HAP-1 (cell line): ENCODE data around the gene KDM3B.
"Not testable (repeated sequence)": the region's sequence is repeated elsewhere in the genome, so short reads cannot be mapped to it uniquely, and the experiment has no call there.

Experiments
- DNase-seq, 2 experiments: peaks; one replicate each; pipeline ENCODE4 v3.0.0-alpha.2; 2016 to 2020; ENCODE audit warnings: low spot score in 2 of 2
- H3K27me3 ChIP-seq: fragments of 250-450 bp; sonication (Bioruptor Pico); 2 replicates; pipeline ENCODE4 v1.5.1; 2020; ENCODE audit warnings: low read depth, mild to moderate bottlenecking, moderate library complexity
- H3K36me3 ChIP-seq: fragments of 250-450 bp; sonication (Bioruptor Pico); replicated peaks from 2 replicates; pipeline ENCODE4 v1.5.1; 2020; ENCODE audit warnings: mild to moderate bottlenecking
- H3K4me1 ChIP-seq: fragments of 250-450 bp; sonication (Bioruptor Pico); 2 replicates; pipeline ENCODE4 v1.5.1; 2020; ENCODE audit warnings: mild to moderate bottlenecking
- H3K4me3 ChIP-seq: fragments of 250-450 bp; sonication (Bioruptor Pico); 2 replicates; pipeline ENCODE4 v1.5.1; 2020; ENCODE audit warnings: mild to moderate bottlenecking, moderate library complexity
- H3K9me3 ChIP-seq: fragments of 250-450 bp; sonication (Bioruptor Pico); 2 replicates; pipeline ENCODE4 v1.5.1; 2020; ENCODE audit warnings: mild to moderate bottlenecking, moderate library complexity
- in situ Hi-C: fragments of 300-500 bp; cut with MboI; formaldehyde crosslinking; loops from 3 replicates; pipeline ENCODE4 v1.14.3; 2020; ENCODE audit warnings: low sequenced_read_pairs, inconsistent platforms, mixed read lengths

Gene KDM3B

DNA sequence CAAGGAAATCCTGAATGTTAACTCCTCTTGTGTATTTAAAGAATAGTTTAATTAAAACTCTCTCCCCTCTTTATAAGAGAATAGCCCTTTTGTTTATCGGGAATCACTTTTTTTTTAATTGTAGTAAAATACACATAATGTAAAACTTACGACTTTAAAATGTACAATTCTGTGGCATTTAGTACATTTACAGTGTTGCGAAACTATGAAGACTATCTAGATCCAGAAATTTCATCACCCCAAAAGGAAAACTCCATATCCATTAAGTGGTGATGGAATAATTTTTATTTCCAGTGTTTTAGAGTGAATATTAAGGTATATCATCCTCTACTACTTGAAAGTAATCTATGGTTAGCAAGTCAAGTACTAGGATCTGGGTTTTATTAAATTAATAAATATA lies 36.8 kb downstream of the KDM3B start:
- DNase-seq, result no peak
- in situ Hi-C loops, result no loop called here
- H3K4me3 ChIP-seq, result no peak overlapping the region
- H3K9me3 ChIP-seq, result no peaks in the 10 kb centered on the region
- no peaks in the 10 kb centered on the region for H3K27me3 ChIP-seq
- peaks cover 52% of the 10 kb centered on the region for H3K36me3 ChIP-seq
- no peaks in the 10 kb centered on the region for H3K4me1 ChIP-seq

DNA sequence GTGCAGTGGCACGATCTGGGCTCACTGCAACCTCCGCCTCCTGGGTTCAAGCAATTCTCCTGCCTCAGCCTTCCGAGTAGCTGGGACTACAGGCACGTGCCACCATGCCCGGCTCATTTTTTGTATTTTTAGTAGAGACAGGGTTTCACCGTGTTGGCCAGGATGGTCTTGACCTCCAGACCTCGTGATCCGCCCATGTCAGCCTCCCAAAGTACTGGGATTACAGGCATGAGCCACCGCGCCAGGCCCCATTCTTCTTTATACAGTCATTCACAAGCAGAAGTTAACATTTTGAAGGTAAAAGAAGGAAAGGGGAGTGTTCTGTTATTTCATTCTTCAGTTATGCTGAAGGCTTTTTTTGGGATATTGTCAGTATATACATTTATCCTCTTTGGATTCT lies 37.4 kb downstream of the KDM3B start:
- H3K27me3 ChIP-seq, H3K4me1 ChIP-seq, in situ Hi-C loops, DNase-seq, H3K9me3 ChIP-seq, H3K4me3 ChIP-seq: not testable (repeated sequence)
- peaks cover 55% of the 10 kb centered on the region for H3K36me3 ChIP-seq

DNA sequence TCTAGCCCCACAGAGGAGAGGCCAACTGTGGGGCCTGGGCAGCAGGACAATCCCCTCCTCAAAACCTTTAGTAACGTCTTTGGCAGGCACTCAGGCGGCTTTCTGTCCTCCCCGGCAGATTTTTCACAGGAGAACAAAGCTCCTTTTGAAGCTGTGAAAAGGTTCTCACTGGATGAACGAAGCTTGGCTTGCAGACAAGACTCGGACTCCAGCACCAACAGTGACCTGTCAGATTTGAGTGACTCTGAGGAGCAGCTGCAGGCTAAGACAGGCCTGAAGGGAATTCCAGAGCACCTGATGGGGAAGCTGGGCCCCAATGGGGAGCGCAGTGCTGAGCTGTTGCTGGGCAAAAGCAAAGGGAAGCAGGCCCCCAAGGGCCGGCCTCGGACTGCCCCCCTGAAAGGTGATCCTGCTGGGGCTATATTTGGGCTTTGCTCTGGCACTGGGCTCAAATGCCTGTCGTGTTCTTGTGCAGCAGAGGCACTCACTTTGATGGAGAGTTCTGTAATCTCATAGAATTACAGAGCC lies 39.4 kb downstream of the KDM3B start:
- in situ Hi-C loops, result no loop called here
- H3K36me3 ChIP-seq, result peaks cover 59% of the 10 kb centered on the region

DNA sequence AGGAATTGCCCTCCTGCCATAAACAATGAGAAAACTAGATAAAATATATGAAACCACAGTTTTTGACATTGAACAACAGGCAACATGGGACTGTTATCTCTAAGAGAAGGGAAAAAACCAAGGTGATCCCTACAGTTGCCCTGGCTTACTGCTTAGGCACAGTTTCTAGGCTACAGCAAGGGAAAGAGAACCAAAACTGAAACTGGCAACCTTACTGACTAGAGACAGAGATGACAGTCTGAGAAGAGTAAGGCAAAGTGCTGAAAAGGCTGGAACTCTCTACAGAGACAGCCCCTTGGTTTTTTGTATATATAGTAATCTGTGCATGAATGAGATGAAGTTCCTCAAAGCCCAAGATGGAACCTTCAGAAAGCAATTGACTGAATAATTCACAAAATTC lies 50.2 kb downstream of the KDM3B start:
- Histone ChIP-seq H3K4me1 (peaks cover 3% of the 10 kb centered on the region), H3K9me3 (no peaks in the 10 kb centered on the region; the same call in none of the 2 replicates), H3K36me3 (peaks cover 42% of the 10 kb centered on the region), H3K4me3 (no peak overlapping the region), H3K27me3 (no peaks in the 10 kb centered on the region)
- in situ Hi-C loops, result no loop called here
- no peak for DNase-seq

More for the DNA sequence above, 39.4 kb downstream of the KDM3B start:
- H3K9me3 ChIP-seq, result no peaks in the 10 kb centered on the region
- no peaks in the 10 kb centered on the region for H3K27me3 ChIP-seq
- no peaks in the 10 kb centered on the region for H3K4me1 ChIP-seq
- no peak overlapping the region for H3K4me3 ChIP-seq
- DNase-seq, result no peak

DNA sequence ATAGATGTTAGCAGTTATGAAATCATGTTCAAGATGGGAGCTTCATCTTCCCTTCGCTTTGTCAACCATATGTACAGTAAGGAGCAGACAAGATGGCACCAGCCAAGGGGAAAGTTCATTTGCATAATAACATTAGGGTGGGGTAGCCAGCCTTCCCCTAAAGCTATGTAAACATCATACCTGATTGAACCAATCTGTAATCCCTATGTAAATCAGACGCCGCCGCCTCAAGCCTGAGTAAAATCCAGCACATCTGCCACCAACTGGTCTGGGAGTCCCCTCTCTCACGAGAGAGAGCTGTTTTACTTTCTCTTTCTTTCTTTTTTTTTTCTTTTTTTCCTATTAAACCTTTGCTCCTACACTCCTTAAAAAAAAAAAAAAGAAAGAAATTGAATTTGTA lies 55.5 kb downstream of the KDM3B start:
- no peaks in the 10 kb centered on the region for H3K27me3 ChIP-seq
- peak; percentile 79 to 83 for DNase-seq
- H3K36me3 ChIP-seq, result peaks cover 22% of the 10 kb centered on the region
- peaks cover 3% of the 10 kb centered on the region for H3K9me3 ChIP-seq
- H3K4me1 ChIP-seq, result peaks cover 13% of the 10 kb centered on the region
- no peak overlapping the region for H3K4me3 ChIP-seq
- in situ Hi-C loops, result no loop called here

DNA sequence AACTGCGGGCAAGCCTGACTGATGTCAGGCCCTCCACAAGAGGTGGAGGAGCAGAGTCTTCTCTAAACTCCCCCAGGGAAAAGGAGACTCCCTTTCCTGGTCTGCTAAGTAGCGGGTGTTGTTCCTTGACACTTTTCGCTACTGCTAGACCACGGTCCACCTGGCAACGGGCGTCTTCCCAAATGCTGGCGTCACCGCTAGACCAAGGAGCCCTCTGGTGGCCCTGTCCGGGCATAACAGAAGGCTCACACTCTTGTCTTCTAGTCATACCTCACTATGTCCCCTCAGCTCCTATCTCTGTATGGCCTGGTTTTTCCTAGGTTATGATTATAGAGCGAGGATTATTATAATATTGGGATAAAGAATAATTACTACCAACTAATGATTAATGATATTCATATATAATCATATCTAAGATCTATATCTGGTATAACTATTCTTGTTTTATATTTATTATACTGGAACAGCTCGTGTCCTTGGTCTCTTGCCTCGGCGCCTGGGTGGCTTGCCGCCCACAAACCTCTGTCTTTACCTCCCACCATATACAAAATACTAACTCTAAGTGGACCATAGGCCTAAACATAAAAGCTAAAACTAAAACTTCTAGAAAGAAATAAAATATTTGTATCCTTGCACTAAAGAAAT lies 58.6 kb downstream of the KDM3B start:
- Histone ChIP-seq H3K36me3 (peaks cover 33% of the 10 kb centered on the region), H3K4me1 (peaks cover 13% of the 10 kb centered on the region)
- H3K4me3 ChIP-seq, H3K9me3 ChIP-seq, H3K27me3 ChIP-seq, in situ Hi-C loops: not testable (repeated sequence)
- peak in 1 of 2 experiments; percentile 75 for DNase-seq

DNA sequence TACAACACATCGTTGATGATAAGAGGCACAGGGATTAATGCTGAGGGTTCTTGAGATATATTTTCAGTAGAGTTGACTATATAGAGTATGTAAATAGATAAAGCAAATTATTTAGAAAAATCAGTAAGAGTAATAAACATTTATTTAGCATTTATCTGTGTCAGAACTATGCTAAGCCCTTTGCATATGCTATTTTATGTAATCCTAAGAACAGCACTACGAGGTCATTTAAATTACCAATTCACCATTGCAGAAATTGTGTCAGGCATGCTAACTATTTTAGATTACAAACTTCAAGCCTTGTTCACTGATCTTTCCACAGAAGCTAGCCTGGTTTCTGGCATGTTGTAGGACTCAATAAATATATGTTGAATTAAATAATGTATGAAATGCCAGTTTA lies 66.0 kb downstream of the KDM3B start:
- no peak for DNase-seq
- Histone ChIP-seq H3K36me3 (peaks cover 74% of the 10 kb centered on the region), H3K4me1 (no peaks in the 10 kb centered on the region), H3K4me3 (no peak overlapping the region), H3K27me3 (no peaks in the 10 kb centered on the region), H3K9me3 (no peaks in the 10 kb centered on the region)
- in situ Hi-C loops, result no loop called here

DNA sequence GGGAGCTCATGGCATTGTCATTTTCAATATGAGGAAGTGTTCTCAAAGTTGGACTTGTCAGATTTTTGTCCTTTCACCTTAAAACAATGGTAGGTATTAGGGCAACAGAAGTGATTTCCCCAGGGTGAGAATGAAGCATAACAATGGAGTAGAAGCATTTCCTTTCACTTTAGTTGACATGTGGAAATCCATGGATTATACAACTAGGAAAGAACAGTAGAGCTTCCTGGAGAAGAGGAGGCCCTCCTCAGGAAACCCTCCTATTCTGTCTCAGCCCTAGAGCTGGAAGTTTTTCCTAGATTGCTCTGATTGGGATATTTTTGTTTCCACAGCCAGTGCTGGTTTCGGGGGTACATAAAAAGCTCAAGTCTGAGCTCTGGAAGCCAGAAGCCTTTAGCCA lies 72.6 kb downstream of the KDM3B start:
- Histone ChIP-seq H3K36me3 (peaks cover 81% of the 10 kb centered on the region), H3K4me1 (no peaks in the 10 kb centered on the region), H3K9me3 (no peaks in the 10 kb centered on the region), H3K4me3 (no peak overlapping the region), H3K27me3 (no peaks in the 10 kb centered on the region)
- DNase-seq, result no peak
- in situ Hi-C loops, result no loop called here

DNA sequence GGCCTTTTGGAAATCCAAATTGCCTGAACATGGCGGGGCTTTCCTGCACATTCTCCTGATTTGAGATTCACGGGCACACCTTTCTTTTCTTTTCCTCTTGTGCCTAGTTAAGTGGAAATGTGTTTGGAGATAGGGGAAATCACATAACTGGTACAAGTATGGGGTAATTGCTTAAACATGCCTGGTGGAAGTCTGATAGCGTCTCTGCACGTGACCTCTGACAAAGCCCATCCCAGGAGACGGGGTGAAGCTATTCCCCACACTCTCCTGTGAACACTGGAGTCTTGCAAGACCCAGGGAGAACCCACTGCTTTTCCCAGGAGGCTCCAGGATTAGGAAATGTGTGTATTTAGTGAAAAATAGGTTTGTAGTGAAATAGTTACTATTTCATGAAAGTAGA lies 83.5 kb downstream of the KDM3B start:
- H3K36me3 ChIP-seq, result peaks cover 47% of the 10 kb centered on the region
- in situ Hi-C loops, result no loop called here
- peaks cover 6% of the 10 kb centered on the region for H3K4me1 ChIP-seq
- H3K4me3 ChIP-seq, result no peak overlapping the region
- no peak for DNase-seq
- no peaks in the 10 kb centered on the region for H3K9me3 ChIP-seq
- no peaks in the 10 kb centered on the region for H3K27me3 ChIP-seq

DNA sequence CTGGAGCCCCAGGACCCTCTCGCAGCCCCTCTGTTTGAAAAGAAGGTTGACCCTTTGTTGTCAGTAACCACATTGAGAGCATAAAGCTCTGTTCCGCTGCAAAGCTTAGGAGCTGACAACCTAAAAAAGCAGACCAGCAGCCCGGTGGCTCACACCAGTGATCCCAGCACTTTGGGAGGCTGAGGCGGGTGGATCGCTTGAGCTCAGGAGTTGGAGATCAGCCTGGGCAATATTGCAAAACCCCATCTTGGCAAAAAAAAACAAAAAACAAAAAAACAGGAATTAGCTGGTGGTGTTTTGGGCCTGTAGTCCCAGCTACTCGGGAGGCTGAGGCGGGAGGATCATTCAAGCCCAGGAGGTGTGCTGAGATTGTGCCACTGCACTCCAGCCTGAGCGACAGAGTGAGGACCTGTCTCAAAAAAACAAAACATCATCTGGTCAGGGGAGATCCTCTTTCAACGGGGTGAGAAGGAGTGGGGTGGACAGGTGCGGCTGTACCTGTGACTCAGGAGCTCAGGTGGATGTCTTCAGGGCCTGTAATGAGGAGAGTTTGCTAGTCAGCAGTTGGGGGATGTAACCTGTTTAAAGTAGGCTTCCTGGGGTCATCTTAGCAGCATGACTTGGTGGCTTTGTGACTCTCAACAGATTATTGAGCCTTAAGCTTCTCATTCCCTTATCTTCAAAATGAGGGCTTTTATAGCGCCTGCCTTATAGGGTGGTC lies 85.7 kb downstream of the KDM3B start:
- no peak for DNase-seq
- peak overlapping the region; percentile 26 for H3K4me3 ChIP-seq
- peaks cover 6% of the 10 kb centered on the region for H3K4me1 ChIP-seq
- no peaks in the 10 kb centered on the region for H3K27me3 ChIP-seq
- peaks cover 34% of the 10 kb centered on the region for H3K36me3 ChIP-seq
- in situ Hi-C loops, result no loop called here
- no peaks in the 10 kb centered on the region for H3K9me3 ChIP-seq

DNA sequence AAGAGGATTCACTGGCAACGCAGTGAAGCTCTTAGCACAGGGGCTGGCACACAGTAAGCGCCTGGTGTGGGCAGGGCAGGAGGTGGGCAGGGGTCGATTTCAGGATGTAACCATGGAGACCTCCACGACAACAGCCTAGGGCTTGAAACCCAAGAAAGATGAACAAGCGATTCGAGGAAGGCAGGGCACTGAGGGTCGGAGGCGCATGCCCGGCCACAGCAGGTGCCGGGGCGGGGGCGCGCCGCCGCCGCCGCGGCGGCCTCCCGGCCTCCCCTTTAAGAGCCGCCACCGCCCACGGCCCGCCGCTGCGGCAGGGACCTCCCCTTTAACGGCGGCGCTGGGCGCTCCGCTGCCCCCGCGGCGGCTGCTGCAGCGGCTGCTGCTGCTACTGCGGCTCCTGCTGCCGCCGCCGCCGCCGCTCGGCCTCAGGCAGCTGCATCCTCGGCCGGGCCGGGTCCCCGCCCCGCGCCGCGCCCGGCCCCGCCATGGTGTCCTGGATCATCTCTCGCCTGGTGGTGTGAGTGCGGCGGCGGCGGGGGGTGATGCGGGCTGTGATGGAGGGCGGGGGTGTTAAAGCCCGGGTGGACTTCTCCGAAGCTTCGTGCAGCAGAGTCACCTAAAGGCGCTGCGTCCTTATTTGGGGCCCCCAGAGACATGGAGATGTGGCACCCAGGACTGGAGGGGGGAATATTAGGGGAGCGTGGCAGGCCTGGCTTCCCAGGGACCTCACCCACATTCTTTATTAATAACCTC lies 86.4 kb downstream of the KDM3B start, which contains the start of gene REEP2:
Gene REEP2 (plus strand): TSS at position 334 of the 753 bp plus-strand sequence. CDS start 152 bp downstream, at position 486.
- Histone ChIP-seq H3K36me3 (peaks cover 28% of the 10 kb centered on the region), H3K9me3 (no peaks in the 10 kb centered on the region), H3K4me3 (peak within 1 kb of the TSS; percentile 51), H3K27me3 (no peaks in the 10 kb centered on the region), H3K4me1 (peaks cover 6% of the 10 kb centered on the region)
- in situ Hi-C loops, result no loop called here
- peak; percentile 51 to 77 for DNase-seq

DNA sequence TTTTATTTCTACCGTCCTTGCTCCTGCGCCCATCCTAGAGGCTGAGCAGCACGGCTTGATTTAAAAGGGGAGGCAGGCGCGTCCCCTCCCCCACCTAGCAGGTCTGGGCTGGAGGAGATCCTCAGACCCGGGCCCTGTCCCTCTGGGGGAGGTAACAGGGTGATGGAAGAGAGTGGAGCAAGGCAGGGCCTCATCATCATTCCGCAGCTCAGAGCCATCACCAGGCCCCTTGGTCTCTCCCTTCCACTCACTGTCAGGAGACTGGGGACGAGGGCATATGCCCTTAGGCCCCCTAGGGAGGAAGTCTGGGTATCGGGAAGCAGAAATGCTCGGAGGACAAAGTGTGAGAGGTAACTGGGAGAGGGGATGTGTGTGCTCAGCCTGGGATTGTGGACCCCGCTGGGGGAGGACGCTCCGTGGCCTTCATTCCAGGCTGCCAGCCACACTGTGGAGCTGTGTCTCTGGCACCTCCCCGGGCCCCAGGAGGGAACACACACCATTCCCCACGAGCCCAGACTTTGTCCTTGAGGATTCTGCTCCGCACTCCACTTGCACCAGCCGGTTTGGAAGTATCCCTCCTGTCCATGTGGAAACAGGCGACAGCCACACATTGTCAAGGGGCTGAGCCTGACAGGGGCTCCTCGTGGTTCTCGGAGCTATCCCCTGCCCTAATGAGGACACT lies 87.1 kb downstream of the KDM3B start:
- Histone ChIP-seq H3K4me1 (peaks cover 6% of the 10 kb centered on the region), H3K36me3 (peaks cover 24% of the 10 kb centered on the region), H3K4me3 (peak overlapping the region; percentile 51), H3K27me3 (no peaks in the 10 kb centered on the region), H3K9me3 (no peaks in the 10 kb centered on the region)
- peak in 1 of 2 experiments; percentile 55 for DNase-seq
- in situ Hi-C loops, result no loop called here
